Thyroid gland (tissue), 4 donors: ENCODE measurements around the gene MRGPRG.

Experiments
- POLR2A ChIP-seq, 2 donors: fragments of 450-650 bp; IDR thresholded peaks; one replicate each; pipeline ENCODE4 v1.6.1; 2017; ENCODE audit warnings: antibody characterized with exemption in 2 of 2, mild to moderate bottlenecking in 2 of 2, moderate library complexity in 1 of 2
- TF ChIP-seq, protein P1 (sequence below), 6 experiments: fragments of 200-600 bp in 3 of 6; fragments of 450-650 bp in 3 of 6; sonication (generic) in 3 of 6; IDR thresholded peaks; one replicate each; pipeline ENCODE4 v1.5.1; 2016 to 2019; ENCODE audit warnings: antibody characterized with exemption in 6 of 6, mild to moderate bottlenecking in 2 of 6, inconsistent platforms in 1 of 6, moderate library complexity in 1 of 6

DNA sequence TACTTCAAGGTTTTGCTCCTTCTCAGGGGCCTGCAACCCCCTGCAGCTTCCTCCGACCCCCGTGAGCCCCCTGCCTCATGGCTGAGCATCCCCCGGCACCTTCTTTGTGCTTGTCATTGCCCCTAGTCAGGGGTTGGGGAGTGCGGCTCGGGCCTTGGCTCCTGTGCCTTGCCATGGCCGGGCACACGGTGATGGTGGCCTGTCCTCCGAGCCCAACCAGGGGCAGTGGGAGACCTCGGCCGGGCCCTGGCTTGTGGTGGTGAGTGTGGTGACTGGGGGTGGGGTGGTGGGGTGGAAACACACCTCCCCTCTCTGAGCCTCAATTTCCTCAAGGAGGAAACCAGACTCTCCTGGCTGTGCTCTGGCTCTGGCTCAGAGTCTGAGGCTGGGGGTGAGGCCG lies 1.5 kb upstream of the MRGPRG start:
- TF ChIP-seq, protein P1, sequence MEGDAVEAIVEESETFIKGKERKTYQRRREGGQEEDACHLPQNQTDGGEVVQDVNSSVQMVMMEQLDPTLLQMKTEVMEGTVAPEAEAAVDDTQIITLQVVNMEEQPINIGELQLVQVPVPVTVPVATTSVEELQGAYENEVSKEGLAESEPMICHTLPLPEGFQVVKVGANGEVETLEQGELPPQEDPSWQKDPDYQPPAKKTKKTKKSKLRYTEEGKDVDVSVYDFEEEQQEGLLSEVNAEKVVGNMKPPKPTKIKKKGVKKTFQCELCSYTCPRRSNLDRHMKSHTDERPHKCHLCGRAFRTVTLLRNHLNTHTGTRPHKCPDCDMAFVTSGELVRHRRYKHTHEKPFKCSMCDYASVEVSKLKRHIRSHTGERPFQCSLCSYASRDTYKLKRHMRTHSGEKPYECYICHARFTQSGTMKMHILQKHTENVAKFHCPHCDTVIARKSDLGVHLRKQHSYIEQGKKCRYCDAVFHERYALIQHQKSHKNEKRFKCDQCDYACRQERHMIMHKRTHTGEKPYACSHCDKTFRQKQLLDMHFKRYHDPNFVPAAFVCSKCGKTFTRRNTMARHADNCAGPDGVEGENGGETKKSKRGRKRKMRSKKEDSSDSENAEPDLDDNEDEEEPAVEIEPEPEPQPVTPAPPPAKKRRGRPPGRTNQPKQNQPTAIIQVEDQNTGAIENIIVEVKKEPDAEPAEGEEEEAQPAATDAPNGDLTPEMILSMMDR (IDR thresholded peaks at IDR 0.05), result no peak
- no peak for TF ChIP-seq POLR2A (IDR thresholded peaks at IDR 0.05)
